H1 (cell line): Measurements from ENCODE around the gene PCDHGA1. TPM values are rescaled to one million over a fixed set of nuclear protein-coding genes. Genes with fewer than 3 reads are reported as not detected.

Experiments used
- ATF3 ChIP-seq: IDR thresholded peaks from 2 replicates; pipeline ENCODE4 v1.6.1; 2011; ENCODE audit warnings: low read depth, mild to moderate bottlenecking, low read length; ENCODE audit not compliant: insufficient read depth
- CREB1 ChIP-seq: IDR thresholded peaks from 2 replicates; pipeline ENCODE4 v1.6.1; 2012; ENCODE audit warnings: inconsistent platforms
- CTBP2 ChIP-seq: IDR thresholded peaks from 2 replicates; pipeline ENCODE4 v1.7.0; 2011; ENCODE audit warnings: borderline replicate concordance, mild to moderate bottlenecking, moderate library complexity, mixed read lengths, low read length; ENCODE audit not compliant: insufficient read depth, insufficient read length
- CTCF ChIP-seq, 3 experiments: IDR thresholded peaks; 1 replicate in 2 of 3; 2 replicates in 1 of 3; pipeline versions ENCODE4 v1.5.1 to v1.6.1; 2011; ENCODE audit warnings: low read length in 3 of 3, mild to moderate bottlenecking in 3 of 3, inconsistent platforms in 2 of 3, low read depth in 1 of 3, moderate library complexity in 1 of 3; ENCODE audit not compliant: insufficient read depth in 1 of 3; ENCODE audit errors: control extremely low read depth in 1 of 3
- EGR1 ChIP-seq: IDR thresholded peaks from 2 replicates; pipeline ENCODE4 v1.6.1; 2011; ENCODE audit warnings: low read depth, low read length, borderline replicate concordance
- EP300 ChIP-seq, 2 experiments: IDR thresholded peaks; 1 replicate in 1 of 2; 2 replicates in 1 of 2; pipeline ENCODE4 v1.6.1; 2011 to 2012; ENCODE audit warnings: low read depth in 2 of 2, low read length in 2 of 2, mild to moderate bottlenecking in 2 of 2, borderline replicate concordance in 1 of 2, inconsistent platforms in 1 of 2, moderate library complexity in 1 of 2
- JUN ChIP-seq: IDR thresholded peaks from 2 replicates; pipeline ENCODE4 v1.6.1; 2011; ENCODE audit warnings: low read depth, mild to moderate bottlenecking, improper control_type of control experiment, low read length
- JUND ChIP-seq: IDR thresholded peaks from 2 replicates; pipeline ENCODE4 v1.6.1; 2011; ENCODE audit warnings: mild to moderate bottlenecking, improper control_type of control experiment, low read length
- NRF1 ChIP-seq: IDR thresholded peaks from 2 replicates; pipeline ENCODE4 v1.6.1; 2011; ENCODE audit warnings: mild to moderate bottlenecking, low read depth, low read length, improper control_type of control experiment
- POU5F1 ChIP-seq: IDR thresholded peaks from 2 replicates; pipeline ENCODE4 v1.6.1; 2011; ENCODE audit warnings: low read depth, mild to moderate bottlenecking, low read length, moderate library complexity
- RAD21 ChIP-seq, 2 experiments: IDR thresholded peaks in 1 of 2; conservative IDR thresholded peaks in 1 of 2; 2 replicates each; pipeline ENCODE4 v1.6.1; 2011; ENCODE audit warnings: low read depth in 2 of 2, low read length in 2 of 2, improper control_type of control experiment in 1 of 2, inconsistent platforms in 1 of 2, mild to moderate bottlenecking in 1 of 2, moderate library complexity in 1 of 2
- SAP30 ChIP-seq: fragments of 300-600 bp; sonication (generic); IDR thresholded peaks from 2 replicates; pipeline ENCODE4 v1.7.1; 2012; ENCODE audit warnings: low read length, moderate library complexity, mild to moderate bottlenecking, inconsistent platforms; ENCODE audit not compliant: insufficient read depth, insufficient replicate concordance
- SUZ12 ChIP-seq: fragments of 200-600 bp; sonication (generic); IDR thresholded peaks from 2 replicates; pipeline ENCODE4 v1.6.1; 2012; ENCODE audit warnings: mild to moderate bottlenecking, inconsistent platforms, low read length, moderate library complexity, mixed read lengths
- YY1 ChIP-seq: IDR thresholded peaks from 2 replicates; pipeline ENCODE4 v1.6.1; 2011; ENCODE audit warnings: low read depth, mild to moderate bottlenecking, low read length
- polyA plus RNA-seq, 7 experiments: library from polyadenylated mRNA; depleted of rRNA in 3 of 7; stranded (reverse) in 5 of 7; unstranded in 2 of 7; fragments of >200 nt in 5 of 7; fragments of 200-250 nt in 2 of 7; gene quantifications; 1 replicate in 5 of 7; 2 replicates in 1 of 7; 4 replicates in 1 of 7; pipeline versions ENCODE4 v1.2.1 to v1.2.3, GENCODE V29; 2011 to 2013; ENCODE audit warnings: missing spikeins in 2 of 7, mixed read lengths in 2 of 7
- total RNA-seq: library from RNA; stranded (reverse); fragmentation: NEBNext Ultra II Directional; extraction: Animal tissue kit (Norgen Biotek cat#: 25700); gene quantifications from 2 replicates; pipeline ENCODE4 v1.2.1, GENCODE V29; 2021
- TF ChIP-seq, protein P1 (sequence below): IDR thresholded peaks from 2 replicates; pipeline ENCODE4 v1.6.1; 2011; ENCODE audit warnings: low read length, improper control_type of control experiment

The PCDHGA1 gene
- total and polyA plus RNA-seq, 2 of the 8 experiments (the other 6 are each of a cell fraction or from before 2014, with no cell fraction given) = 0.57 to 0.89 TPM

DNA sequence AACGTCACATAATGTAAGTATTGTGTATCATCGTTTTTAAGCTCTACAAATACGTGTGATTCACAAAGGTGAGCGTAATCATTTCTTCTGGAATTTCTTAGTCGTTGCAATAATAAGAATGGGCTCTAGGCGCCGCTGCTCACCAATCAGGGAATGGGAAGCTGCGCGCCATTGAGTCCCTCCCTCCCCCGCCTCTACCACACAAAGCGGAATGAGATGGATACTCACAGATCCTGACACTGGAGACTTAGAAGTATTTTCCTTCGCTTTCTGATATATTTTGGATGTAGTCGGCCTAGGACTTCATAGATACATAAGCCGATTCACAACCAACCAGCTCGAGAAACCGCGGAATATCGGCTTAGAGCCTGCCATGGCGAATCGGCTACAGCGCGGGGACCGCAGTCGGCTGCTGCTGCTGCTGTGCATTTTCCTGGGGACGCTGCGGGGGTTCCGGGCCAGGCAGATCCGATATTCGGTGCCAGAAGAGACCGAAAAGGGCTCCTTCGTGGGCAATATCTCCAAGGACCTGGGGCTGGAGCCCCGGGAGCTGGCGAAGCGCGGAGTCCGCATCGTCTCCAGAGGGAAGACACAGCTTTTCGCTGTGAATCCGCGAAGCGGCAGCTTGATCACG lies 90.7 kb downstream of the PCDHGA1 start, which contains the start of gene PCDHGA11 (continued):
- TF ChIP-seq CTBP2 (no peak), YY1 (peak; percentile 58; the same call in 1 of the 2 replicates), CTCF (IDR thresholded peaks at IDR 0.05; ENCODE audit: control extremely low read depth in 1 of 3, insufficient read depth in 1 of 3, low read depth in 1 of 3, low read length in 3 of 3) (peak; percentile 59 to 77 (median 75)), POU5F1 (no peak), ATF3 (no peak), JUND (no peak), EP300 (IDR thresholded peaks at IDR 0.05; ENCODE audit: borderline replicate concordance in 1 of 2, low read depth in 2 of 2, low read length in 2 of 2) (no peak), RAD21 (IDR thresholded peaks at IDR 0.05 in 1 of 2, conservative IDR thresholded peaks at IDR 0.05 in 1 of 2; ENCODE audit: low read depth in 2 of 2, low read length in 2 of 2) (peak; percentile 88 to 90), SAP30 (no peak), NRF1 (no peak), SUZ12 (no peak), CREB1 (no peak), JUN (no peak), EGR1 (no peak)
- TF ChIP-seq, protein P1, sequence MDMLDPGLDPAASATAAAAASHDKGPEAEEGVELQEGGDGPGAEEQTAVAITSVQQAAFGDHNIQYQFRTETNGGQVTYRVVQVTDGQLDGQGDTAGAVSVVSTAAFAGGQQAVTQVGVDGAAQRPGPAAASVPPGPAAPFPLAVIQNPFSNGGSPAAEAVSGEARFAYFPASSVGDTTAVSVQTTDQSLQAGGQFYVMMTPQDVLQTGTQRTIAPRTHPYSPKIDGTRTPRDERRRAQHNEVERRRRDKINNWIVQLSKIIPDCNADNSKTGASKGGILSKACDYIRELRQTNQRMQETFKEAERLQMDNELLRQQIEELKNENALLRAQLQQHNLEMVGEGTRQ = no peak
- TF ChIP-seq, all 59 proteins: peak for 4
